ENCODE data around the gene ARFGEF2.
"Not testable (repeated sequence)": the region's sequence is repeated elsewhere in the genome, so short reads cannot be mapped to it uniquely, and the experiment has no call there.

ARFGEF2 gene

DNA sequence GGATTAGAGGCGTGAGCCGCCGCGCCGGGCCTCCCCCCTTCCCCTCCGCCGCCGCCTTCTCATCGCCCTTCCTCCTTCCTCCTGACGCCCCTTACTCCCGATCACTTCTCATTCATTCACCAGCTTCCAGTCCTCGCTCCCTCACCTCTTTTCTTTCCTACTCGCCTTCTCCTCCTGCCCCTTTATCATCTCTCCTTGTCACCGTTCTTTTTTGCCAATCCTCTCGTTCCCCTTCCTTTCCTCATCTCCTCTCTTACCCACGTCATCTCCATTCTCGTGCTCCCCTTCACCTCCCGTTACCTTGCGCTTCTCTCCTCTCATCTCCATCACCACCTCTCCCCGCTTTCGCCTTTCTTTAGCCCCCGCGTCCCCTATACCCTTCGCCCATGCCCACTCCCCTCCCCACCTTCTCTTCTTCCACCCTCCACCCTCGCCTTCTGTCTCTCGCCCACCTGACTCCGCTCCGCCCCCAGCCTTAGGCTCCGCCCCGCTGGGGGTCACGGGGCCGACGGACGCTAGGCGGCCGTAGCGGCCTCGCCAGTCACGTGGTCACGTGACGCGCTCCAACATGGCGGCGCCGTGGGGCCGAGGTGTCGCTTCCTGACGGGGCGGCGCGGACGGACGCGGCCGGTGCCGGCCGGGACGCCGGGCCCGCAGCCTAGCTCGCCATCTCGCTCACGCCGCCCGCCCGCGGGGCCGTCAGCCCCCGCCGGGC is at the start of gene ARFGEF2:
TSS of gene ARFGEF2 (plus strand) at position 544 of the 715 bp plus-strand sequence. CDS start 179 bp downstream, outside the sequence.
- DNase-seq: peak; percentile 86 to 87

DNA sequence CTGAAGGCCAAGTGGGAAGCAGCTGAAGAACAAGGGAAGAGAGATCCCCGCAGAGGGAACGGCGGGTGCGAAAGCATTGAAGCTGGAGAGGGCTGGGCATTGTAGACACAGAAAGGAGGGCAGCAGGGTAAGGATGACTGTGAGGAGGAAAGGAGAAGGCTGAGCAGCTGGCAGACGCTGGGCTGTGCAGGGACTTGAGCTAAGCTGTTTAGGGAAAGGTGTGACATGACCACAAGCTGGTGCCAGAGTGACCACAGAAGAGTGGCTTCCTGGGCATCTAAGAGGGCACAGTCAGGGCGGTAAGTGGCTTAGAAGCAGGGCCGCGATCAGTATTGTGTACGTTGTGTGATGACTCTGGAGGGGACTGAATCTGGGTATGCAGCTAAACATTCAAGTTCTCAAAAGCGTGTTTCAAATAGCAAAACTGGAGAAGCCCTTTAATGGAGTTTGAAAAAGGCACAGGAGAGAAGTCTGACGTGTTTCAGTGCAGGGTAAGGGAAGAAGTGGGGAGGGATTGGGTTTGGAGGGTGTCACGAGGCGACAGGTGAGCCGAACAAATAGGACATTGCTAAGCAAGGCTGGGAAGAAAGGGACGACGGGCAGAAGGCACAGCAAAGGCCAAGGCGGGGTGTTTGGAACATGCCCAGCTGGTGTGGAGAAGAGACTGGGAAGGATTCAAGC is 46.1 kb upstream of the ARFGEF2 start:
- DNase-seq: no peak

DNA sequence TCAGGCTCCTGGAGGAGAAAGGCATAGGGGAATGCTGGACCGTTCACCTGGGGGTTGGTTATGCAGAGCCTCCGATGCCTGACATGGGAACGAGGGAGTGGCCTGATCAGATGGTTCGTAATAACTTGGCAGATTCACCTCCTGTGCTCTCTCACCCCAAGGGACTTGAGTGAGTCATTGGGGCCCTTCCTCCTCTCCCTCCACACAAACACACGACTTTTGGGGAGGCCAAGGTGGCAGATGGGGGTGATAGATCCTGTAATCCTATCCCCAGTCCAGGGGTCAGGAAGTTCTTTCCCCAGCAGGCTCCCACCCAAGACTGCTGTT is 45.6 kb upstream of the ARFGEF2 start:
- no peak for DNase-seq

DNA sequence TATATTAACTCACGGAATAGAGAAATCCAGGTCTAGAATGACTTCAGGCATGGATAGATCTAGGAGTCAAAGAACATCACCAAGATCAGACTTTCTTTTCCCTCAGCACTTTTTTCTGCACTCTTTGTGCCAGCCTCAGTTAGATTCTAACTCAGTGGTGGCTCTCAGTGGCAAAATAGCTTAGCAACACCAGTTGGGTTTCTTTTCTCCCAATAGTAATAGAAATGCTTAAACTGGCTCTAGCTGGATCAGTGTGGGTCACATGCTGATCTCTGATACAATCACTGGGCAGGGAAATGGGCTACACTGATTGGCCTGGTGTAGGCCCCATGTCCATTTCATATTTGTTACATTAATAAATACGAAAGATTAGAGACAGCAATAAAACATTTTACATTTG is 44.2 kb upstream of the ARFGEF2 start:
- DNase-seq: no peak

DNA sequence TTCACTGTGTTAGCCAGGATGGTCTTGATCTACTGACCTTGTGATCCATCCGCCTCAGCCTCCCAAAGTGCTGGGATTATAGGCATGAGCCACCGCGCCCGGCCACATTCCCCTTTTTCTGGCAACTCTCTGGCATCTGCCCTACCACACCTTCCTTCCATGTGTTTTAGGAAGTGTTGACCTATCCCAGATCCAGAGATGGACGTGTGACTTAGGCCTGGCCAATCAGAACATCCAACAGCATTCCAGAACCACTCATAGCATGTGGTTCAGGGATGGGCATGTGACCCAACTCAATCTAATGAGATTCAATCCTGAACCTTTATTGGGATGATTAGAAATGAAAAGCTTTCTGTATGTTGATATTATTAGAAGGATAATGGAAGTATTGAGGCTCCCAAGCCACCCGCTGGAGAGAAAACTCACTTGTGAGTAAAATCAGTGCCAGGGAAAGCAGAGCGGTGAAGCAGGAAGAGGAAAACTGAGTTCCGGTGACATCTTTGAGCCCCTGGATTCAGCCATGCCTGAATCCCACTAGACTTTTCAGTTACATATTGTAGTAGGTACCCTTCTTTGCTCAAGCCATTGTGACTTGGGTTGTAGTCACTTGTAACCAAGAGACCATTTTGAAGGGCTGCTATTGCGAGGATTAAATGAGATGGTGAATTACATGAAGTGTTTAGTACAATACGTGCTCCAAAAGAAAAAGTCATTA is 42.8 kb upstream of the ARFGEF2 start:
- DNase-seq: no peak

DNA sequence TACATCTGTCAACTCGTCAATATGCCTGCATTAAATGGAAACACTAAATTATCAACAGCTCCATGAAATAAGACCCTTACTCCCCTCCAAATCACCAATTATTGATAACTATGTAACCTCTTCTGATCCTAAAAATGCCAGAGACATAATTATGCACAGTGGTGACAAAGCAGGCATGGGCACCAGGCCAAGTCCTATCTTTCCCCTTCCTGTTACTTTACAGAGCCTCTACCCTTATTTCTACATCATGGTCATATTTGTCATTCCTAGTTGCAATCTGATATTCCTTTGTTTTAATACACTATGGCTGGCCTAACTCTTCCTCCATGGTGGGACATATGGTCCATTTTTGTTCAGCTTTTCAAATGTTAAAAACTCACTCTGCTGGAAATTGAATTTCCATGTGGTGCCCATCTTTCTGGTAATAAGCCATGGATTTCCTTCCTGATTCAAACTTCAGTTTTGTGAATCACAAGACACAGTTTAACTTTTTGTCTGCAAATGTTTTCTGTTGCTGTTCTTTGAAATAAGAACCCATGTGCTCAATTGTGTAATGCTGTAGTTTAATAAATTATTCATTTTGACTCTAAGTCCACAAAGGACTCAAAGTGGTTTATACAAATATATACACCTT is 41.8 kb upstream of the ARFGEF2 start:
- DNase-seq: no peak

DNA sequence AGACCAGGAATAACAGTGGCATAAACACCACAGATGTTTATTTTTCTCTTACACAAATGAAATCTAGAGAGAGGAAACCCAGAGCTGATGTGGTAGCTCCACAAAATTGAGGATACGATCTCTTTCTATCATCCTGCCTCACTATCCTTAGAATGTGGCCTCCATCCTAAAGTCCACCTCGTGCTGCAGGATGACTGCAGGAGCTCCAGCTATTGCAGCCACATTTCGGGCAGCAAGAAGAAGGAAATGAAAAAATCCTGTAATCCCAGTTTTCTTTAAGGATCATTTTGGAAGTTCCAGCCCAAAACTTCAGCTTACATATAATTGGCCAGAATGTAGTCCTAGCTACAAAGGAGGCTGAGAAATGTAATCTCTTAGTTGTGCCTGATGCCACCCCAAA is 41.2 kb upstream of the ARFGEF2 start:
- no peak for DNase-seq

DNA sequence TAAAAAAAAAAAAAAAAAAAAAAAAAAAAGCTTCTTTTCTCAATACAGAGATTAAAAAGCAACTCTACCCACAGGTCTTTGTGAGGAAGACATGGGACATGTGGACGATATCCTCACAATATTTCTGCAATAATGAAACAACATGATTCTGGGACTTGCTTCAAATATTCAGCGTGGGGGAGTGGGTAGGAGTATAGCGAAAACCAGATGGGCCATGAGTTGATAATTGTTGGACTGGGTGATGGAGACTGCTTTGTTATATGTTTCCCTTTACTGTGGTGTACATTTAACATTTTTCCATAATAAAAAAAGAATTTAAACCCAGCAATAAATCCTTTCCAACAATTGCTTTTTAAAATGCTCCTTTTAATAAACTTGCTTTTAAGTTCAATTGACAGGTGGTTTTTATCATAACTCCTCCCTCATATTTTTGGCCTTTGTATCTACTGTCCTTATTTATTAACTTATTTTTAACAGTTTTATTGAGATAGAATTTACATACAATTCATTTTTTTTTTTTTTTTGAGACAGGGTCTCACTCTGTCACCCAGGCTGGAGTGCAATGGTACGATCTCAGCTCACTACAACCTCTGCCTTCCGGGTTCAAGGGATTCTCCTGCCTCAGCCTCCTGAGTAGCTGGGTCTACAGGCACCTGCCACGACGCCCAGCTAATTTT is 40.4 kb upstream of the ARFGEF2 start:
- no peak for DNase-seq

DNA sequence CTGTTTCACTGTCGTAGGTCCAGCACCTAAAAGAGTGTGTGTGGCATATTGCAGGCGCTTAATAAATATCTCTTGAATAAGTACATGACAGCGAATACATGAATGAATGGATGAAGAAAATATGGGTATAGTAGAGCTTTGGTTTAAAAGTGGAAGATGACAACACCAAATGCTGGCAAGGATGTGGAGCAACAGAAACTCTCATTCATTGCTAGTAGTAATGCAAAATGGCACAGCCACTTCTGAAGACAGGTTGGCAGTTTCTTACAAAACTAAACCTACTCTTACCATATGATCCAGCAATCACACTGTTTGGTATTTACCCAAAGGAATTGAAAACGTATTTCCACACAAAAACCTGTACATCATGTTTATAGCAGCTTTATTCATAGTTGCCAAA is 36.3 kb upstream of the ARFGEF2 start:
- no peak for DNase-seq

DNA sequence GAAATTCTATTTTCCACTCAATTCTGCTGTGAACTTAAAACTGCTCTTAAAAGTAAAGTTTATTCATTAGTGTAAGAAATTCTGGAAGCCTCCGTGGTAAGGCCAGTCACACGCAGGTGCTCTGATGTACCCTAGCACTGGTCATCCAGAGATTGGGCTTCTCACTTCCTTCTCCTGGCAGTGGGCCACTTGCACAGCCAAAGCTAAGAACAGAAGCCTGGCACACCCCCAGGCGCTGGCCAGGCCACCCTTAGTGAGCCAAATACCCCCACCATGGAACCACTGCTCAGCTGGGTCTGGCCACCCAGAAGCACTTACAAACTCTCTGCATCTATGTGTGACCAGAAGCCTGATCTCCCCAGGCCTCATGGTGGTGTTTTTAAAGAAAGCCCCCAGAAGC is 35.3 kb upstream of the ARFGEF2 start:
- DNase-seq: no peak

DNA sequence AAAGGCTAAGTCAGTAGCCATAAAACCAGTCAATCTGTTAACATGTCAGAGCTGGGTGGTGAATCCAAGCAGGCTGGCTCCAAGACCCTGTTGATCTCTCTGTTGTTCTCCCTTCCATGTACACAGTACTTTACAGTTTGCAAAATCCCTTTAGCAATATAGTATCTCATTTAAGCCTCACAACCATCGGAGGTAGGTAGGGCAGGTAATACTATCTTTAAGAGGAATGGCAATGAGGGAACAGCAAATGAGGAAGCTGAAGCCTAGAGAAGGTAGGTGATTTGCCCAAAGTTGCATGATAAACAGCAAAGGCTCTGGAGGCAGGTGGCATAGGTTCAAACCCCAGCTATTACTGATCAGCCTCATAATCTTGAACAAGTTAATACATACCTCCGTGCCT is 34.7 kb upstream of the ARFGEF2 start:
- no peak for DNase-seq

DNA sequence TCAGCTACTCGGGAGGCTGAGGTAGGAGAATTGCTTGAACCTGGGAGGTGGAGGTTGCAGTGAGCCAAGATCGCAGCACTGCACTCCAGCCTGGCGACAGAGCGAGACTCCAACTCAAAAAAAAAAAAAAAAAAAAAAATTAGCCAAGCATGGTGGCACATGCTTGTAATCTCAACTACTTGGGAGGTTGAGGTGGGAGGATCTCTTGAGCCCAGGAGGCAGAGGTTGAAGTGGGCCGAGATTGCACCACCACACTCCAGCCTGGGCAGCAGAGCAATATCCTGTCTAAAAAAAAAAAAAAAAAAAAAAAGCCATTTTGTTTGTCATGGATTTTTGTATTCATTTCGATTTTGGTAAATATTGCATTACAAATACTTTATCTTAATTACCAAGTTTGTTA is 33.0 kb upstream of the ARFGEF2 start:
- not testable (repeated sequence) for DNase-seq

DNA sequence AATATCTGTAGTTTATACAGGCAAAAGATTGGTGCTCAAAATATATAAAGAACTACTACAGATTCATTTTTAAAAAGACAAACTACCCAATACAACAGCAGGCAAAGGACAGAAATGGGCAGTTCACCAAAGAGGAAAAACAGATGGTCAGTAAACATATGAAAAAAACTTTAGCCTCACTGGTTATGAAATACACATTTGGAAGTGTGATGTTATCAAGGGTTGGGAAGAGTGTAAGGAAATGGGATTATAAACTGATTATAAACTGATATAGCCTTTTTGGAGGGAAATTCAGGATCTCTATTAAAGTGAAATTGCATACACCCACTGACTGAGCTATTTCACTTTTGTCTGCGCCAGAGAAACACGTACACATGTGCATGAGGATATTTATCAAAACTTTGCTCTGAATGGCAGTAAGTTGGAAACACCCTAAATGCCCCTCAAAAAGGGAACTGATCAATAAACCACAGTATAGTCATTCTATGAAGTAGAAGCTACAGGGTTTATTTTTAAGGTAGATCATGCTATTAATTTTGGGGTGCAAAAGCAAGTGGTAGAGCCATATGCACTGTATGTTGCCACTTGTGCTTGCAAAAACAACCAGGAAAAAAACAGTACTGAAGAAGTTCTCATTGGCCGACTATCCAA is 32.2 kb upstream of the ARFGEF2 start:
- DNase-seq: no peak

DNA sequence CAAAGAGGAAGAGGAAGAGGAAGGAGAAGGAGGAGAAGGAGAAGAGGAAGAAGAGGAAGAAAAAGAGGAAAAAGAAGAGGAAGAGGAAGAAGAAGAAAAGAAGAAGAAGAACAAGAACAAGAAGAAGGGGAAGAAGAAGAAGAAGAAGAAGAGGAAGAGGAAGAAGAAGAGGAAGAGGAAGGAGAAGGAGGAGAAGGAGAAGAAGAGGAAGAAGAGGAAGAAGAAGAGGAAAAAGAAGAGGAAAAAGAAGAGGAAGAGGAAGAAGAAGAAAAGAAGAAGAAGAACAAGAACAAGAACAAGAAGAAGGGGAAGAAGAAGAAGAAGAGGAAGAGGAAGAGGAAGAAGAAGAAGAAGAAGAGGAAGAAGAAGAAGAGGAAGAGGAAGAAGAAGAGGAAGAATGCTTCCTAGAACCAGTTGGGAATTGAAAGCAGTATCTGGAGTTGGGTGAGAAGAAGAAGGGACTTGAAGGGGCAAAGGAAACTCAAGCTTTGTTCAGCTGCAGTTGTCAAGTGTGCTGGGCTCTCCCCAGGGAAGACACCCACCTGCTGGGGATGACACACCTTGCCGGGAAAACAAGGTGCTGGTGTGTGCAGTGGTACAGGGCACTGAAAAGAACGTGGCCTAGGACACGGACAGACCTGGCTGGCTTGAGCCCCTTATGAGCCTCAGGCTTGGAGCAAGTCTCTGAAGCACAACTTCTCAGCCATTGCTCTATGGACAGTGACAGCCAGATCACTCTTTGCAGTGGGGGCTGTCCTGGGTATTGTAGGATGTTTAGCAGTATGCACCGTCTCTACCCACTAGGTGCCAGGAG is 30.1 kb upstream of the ARFGEF2 start:
- no peak for DNase-seq

DNA sequence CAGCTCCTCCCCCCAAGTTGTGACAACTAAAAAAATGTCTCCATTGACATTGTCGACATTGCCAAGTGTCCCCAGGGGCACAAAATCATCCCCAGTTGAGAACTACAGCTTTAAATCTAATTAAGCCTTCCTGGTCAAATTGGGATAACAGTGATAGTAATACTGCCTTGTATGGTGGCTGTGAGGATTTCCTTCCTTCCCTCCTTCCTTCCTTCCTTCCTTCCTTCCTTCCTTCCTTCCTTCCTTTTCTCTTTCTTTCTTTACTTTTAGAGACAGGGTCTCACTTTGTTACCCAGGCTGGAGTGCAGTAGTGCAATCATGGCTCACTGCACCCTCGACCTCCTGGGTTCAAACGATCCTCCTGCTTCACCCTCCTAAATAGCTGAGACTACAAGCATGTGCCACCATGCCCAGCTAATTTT is 29.5 kb upstream of the ARFGEF2 start:
- DNase-seq: no peak

DNA sequence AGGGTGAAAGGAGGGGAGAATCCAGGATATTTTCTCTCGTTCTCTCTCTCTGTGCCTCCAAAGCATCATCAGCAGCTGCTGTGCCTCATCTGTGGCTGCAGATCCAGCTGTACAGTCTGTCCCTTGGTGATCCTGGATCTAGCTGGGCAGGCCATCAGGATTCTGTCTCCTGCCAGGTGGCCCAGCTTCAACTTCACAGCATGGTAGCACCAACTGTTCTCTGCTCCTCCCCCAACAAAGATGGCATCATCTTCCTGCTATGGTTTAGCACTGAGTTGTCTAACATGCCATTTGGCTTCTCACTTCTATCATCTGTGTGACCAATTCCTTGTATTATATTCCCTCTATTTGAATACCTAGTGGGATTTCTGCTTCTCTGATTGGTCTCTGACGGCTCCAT is 28.6 kb upstream of the ARFGEF2 start:
- DNase-seq: no peak

DNA sequence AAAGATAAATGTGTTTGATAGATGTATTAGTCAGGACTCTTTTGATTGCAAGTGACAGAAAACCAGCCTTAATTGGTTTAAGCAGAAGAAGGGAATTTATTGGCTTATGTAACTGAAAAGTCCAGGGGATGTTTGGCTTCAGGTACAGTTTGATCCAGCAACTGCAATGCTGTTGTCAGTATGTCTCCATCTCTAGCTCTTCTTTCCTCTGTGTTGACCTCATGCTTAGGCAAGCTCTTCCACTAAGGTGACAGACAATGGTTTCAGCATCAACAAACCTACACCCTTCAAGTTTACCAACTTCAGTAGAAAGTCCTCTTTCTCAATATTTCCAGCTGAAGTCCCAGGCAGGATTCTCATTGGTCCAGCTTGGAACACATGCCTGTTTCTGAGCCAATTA is 28.1 kb upstream of the ARFGEF2 start:
- DNase-seq: no peak

DNA sequence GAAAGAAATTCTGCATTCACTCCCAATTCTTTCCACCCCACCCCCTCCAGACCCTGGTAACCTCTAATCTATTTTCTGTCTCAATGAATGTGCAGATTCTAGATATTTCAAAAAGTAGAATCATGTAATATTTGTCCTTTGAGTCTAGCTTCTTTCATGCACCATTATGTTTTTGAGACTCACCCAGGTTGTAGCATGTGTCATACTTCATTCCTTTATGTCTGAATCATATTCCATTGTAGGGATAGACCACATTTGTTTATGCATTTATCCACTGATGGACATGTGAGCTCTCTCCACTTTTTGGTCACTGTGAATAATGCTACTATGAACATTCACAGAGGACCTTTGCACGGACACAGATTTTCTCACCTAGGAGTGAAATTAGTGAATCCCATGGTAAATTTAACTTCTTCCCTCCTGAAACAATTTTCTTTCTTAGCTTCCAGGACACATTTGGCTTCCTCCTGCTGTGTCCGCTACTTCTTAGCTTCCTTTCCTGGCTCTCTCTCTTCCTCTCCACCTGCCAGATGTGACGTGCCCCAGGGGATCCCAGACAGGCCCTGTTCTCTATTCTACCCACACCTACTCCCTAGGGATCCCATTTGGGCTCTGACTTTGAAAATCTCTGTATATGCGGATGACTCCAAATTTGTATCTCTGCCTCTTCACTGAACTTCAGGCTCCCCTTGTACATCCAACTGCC is 24.1 kb upstream of the ARFGEF2 start:
- DNase-seq: no peak

DNA sequence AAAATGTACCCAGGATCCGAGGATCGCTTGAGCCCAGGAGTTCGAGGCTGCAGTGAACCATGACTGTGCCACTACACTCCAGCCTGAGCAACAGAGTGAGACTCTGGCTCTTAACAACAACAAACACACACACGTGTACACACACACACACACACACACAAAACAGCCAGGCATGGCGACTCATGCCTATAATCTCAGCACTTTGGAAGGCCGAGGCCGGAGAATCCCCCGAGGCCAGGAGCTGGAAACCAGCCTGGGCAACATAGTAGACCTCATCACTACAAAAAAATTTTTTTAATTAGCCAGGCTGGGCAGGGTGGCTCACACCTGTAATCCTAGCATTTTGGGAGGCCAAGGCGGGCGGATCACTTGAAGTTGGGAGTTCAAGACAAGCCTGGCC is 23.3 kb upstream of the ARFGEF2 start:
- DNase-seq: no peak

DNA sequence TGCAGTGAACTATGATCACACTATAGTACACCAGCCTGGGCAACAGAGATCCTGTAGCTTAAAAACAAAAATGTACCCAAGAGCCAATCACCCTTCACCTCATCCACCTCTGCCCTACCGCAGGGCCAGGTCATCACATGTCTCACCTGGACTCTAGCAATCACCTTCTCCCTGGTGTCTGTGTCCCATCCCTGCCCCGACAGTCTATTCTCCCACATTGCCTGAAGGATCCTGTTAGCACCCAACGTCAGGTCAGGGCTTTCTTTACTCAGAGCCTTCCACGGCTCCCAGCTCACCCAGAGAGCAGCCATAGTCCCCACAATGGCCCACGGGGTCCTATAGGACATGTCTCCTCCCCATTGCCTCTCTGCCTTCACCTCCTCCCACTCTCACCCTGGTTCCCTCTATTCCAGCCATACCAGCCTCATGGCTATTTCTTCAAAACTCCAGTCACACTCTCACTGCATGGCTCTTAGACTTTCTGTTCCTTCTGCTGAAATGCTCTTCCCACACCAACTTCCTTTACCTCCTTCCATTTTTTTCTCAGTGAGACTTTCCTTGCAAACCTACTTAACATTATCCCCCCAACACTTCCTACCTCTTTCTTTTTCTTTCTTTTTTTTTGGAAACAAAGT is 22.5 kb upstream of the ARFGEF2 start:
- DNase-seq: no peak

DNA sequence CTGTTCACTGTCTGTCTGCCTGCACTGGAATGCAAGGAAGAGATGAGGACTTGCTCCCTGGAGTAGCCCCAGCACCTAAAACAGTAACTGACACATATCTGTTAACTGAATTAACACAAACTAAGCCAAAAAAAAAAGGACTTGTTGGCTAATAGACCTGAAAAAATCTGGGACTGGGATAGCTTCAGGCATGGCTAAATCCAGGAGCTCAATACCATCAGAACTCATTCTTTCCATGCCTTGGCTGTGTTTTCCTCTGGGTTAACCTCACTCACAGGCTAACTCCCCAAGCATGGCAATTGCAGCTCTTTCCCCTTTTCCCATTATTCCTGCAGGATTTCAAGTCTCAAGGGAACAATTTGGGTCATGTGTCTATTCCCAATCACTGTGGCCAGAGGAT is 21.6 kb upstream of the ARFGEF2 start:
- DNase-seq: no peak
